Immature natural killer cell (primary cell): ENCODE data around the gene WFIKKN1. TPM values are rescaled to one million over a fixed set of nuclear protein-coding genes. Genes with fewer than 3 reads are reported as not detected.

Experiments used
- DNase-seq, 3 donors: peaks; one replicate each; pipeline ENCODE4 v3.0.0; 2022; ENCODE audit warnings: mixed read lengths in 1 of 3
- H3K27ac Mint-ChIP-seq, 6 donors: one replicate each; pipeline ENCODE4 v1.8.0; 2020; ENCODE audit warnings: mixed read lengths in 6 of 6, mild to moderate bottlenecking in 5 of 6, inconsistent platforms in 4 of 6, moderate library complexity in 3 of 6
- H3K27me3 Mint-ChIP-seq, 3 donors: one replicate each; pipeline ENCODE4 v1.8.0; 2020 to 2021; ENCODE audit warnings: low read depth in 3 of 3, mild to moderate bottlenecking in 3 of 3, mixed read lengths in 3 of 3, moderate library complexity in 3 of 3, inconsistent platforms in 1 of 3
- H3K36me3 Mint-ChIP-seq, 3 donors: one replicate each; pipeline ENCODE4 v1.8.0; 2020; ENCODE audit warnings: mixed read lengths in 3 of 3, inconsistent platforms in 2 of 3, mild to moderate bottlenecking in 2 of 3
- H3K4me1 Mint-ChIP-seq, 2 donors: one replicate each; pipeline ENCODE4 v1.8.0; 2020; ENCODE audit warnings: inconsistent platforms in 2 of 2, mild to moderate bottlenecking in 2 of 2, mixed read lengths in 2 of 2, moderate library complexity in 1 of 2
- H3K4me3 Mint-ChIP-seq, 5 donors: one replicate each; pipeline ENCODE4 v1.8.0; 2020; ENCODE audit warnings: mild to moderate bottlenecking in 5 of 5, mixed read lengths in 5 of 5, inconsistent platforms in 3 of 5, moderate library complexity in 3 of 5
- H3K9me3 Mint-ChIP-seq, 6 donors: one replicate each; pipeline ENCODE4 v1.8.0; 2020; ENCODE audit warnings: mild to moderate bottlenecking in 6 of 6, mixed read lengths in 6 of 6, inconsistent platforms in 4 of 6, moderate library complexity in 3 of 6
- polyA plus RNA-seq, 3 donors: library from polyadenylated mRNA; unstranded; fragments of 300-500 nt; fragmentation: Illumina TruSeq; gene quantifications; one replicate each; pipeline ENCODE4 v1.2.3, GENCODE V29; 2021

The WFIKKN1 gene
- polyA plus RNA-seq, 3 donors from 2014 or later: 0.17 to 0.19 TPM; not detected in 1

DNA sequence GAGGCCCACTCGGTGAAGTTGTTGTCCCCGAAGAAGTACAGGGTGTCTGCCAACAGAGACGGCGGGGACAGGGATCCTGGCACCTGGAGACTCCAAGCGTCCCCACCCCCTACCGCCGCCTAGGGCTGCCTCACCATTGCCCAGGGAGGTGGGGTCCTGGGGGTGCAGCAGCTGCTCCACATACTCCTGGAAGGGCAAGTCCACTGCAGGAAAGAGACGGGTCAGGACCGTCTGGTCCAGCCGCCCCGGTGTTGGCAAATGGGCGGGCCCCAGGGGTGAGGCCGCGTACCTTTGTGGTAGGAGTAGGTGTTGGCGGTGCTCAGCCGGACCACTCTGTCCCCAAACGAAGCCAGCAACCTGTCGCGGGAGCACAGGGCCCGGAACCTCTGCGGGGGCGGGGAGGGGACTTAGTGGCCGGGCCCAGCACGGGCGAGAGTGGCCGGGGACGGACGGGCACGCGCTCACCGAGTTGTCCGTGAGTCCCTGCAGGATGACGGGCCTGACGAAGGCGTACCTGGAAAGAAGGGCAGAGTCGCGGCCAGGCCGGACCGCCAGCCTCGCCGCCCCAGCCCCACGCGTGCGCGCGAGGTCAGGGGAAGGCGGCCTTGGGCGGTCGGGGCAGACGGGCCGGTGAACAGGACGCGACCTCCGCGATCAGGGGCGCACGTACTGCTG is 52.7 kb downstream of the WFIKKN1 start:
- Mint-ChIP-seq H3K36me3 (peaks cover 0 to 2% (median 0%) of the 10 kb centered on the region in 3 donors), H3K27me3 (peaks cover 4 to 10% (median 5%) of the 10 kb centered on the region in 3 donors), H3K9me3 (no peaks in the 10 kb centered on the region), H3K4me1 (peaks cover 11 to 29% of the 10 kb centered on the region in 2 donors), H3K4me3 (peak overlapping the region; percentile 43 to 71 (median 58)), H3K27ac (peak overlapping the region in 4 of 6 donors; percentile 17 to 70 (median 48))
- DNase-seq: no peak

Other genes starting within 250 kb of the WFIKKN1 start
- gene PGAP6, start 249.0 kb upstream of the WFIKKN1 start, polyA plus RNA-seq: 10 to 100 TPM; 16.0 to 35.9 (median 23.7) TPM
- gene NME4, start 233.8 kb upstream of the WFIKKN1 start, polyA plus RNA-seq: 10 to 100 TPM; 30.4 to 53.7 (median 36.5) TPM
- 10 to 100 TPM in 1 of 3 donors, 1 to 10 TPM in 2; 3.6 to 12.9 (median 5.4) TPM for gene DECR2, start 229.1 kb upstream of the WFIKKN1 start, polyA plus RNA-seq
- 1 to 10 TPM in 2 of 3 donors, under 1 TPM in 1; 0.04 to 3.7 (median 1.8) TPM for gene RAB11FIP3, start 205.3 kb upstream of the WFIKKN1 start, polyA plus RNA-seq
- gene CAPN15, start 103.3 kb upstream of the WFIKKN1 start, polyA plus RNA-seq: 10 to 100 TPM in 2 of 3 donors, 1 to 10 TPM in 1; 9.2 to 30.7 (median 10.1) TPM
- gene PRR35, start 70.6 kb upstream of the WFIKKN1 start, polyA plus RNA-seq: not detected
- under 1 TPM in 2 of 3 donors, not detected in 1; 0.42 to 0.61 TPM for gene NHLRC4, start 64.0 kb upstream of the WFIKKN1 start, polyA plus RNA-seq
- 10 to 100 TPM; 10.5 to 17.7 (median 12.6) TPM for gene PIGQ, start 61.0 kb upstream of the WFIKKN1 start, polyA plus RNA-seq
- gene RAB40C, start 40.9 kb upstream of the WFIKKN1 start, polyA plus RNA-seq: 10 to 100 TPM in 1 of 3 donors, 1 to 10 TPM in 2; 4.6 to 17.5 (median 5.8) TPM
- gene METTL26, start 5.3 kb downstream of the WFIKKN1 start, polyA plus RNA-seq: 100 to 1,000 TPM in 1 of 3 donors, 10 to 100 TPM in 2; 89.3 to 128 (median 93.9) TPM
- 10 to 100 TPM; 16.8 to 36.3 (median 22.8) TPM for gene MCRIP2, start 10.8 kb downstream of the WFIKKN1 start, polyA plus RNA-seq
- 1 to 10 TPM in 2 of 3 donors, not detected in 1; 1.2 to 2.4 TPM for gene WDR90, start 18.4 kb downstream of the WFIKKN1 start, polyA plus RNA-seq
- 10 to 100 TPM; 36.8 to 53.3 (median 43.0) TPM for gene RHOT2, start 37.1 kb downstream of the WFIKKN1 start, polyA plus RNA-seq
- not detected for gene RHBDL1, start 44.7 kb downstream of the WFIKKN1 start, polyA plus RNA-seq
- gene STUB1, start 49.4 kb downstream of the WFIKKN1 start, polyA plus RNA-seq: 100 to 1,000 TPM; 183 to 225 (median 194) TPM
- 10 to 100 TPM; 38.3 to 63.5 (median 47.4) TPM for gene JMJD8, start 53.3 kb downstream of the WFIKKN1 start, polyA plus RNA-seq
- gene WDR24, start 59.4 kb downstream of the WFIKKN1 start, polyA plus RNA-seq: 10 to 100 TPM in 1 of 3 donors, 1 to 10 TPM in 2; 4.9 to 15.1 (median 5.2) TPM
- gene FBXL16, start 74.8 kb downstream of the WFIKKN1 start, polyA plus RNA-seq: under 1 TPM in 1 of 3 donors, not detected in 2; 0.20 TPM
- 10 to 100 TPM; 29.6 to 61.7 (median 45.4) TPM for gene METRN, start 84.1 kb downstream of the WFIKKN1 start, polyA plus RNA-seq
- gene ANTKMT, start 90.2 kb downstream of the WFIKKN1 start, polyA plus RNA-seq: 100 to 1,000 TPM in 1 of 3 donors, 10 to 100 TPM in 2; 71.7 to 110 (median 94.1) TPM
- gene CCDC78, start 95.5 kb downstream of the WFIKKN1 start, polyA plus RNA-seq: 1 to 10 TPM in 2 of 3 donors, under 1 TPM in 1; 0.34 to 1.7 (median 1.4) TPM
- gene HAGHL, start 96.1 kb downstream of the WFIKKN1 start, polyA plus RNA-seq: 10 to 100 TPM in 1 of 3 donors, 1 to 10 TPM in 2; 6.4 to 12.0 (median 9.1) TPM
- 10 to 100 TPM in 2 of 3 donors, 1 to 10 TPM in 1; 4.6 to 25.5 (median 17.5) TPM for gene CIAO3, start 110.0 kb downstream of the WFIKKN1 start, polyA plus RNA-seq
- not detected for gene MSLN, start 129.7 kb downstream of the WFIKKN1 start, polyA plus RNA-seq
- 10 to 100 TPM; 23.9 to 49.9 (median 27.7) TPM for gene RPUSD1, start 157.4 kb downstream of the WFIKKN1 start, polyA plus RNA-seq
- gene CHTF18, start 157.6 kb downstream of the WFIKKN1 start, polyA plus RNA-seq: 1 to 10 TPM in 2 of 3 donors, not detected in 1; 6.3 to 9.2 TPM
- not detected for gene GNG13, start 169.7 kb downstream of the WFIKKN1 start, polyA plus RNA-seq